Measurements from ENCODE around the gene CD82.

- no peak for TF ChIP-seq CTCF (conservative IDR thresholded peaks at IDR 0.05)
- no peak for TF ChIP-seq EZH2 (IDR thresholded peaks at IDR 0.05; ENCODE audit: low read depth)
Observed at GRCh38 chr11:44609783-44610155, 44.3 kb downstream of the CD82 start.
